H9 (cell line): ENCODE measurements around the gene PRR29. TPM values are rescaled to one million over a fixed set of nuclear protein-coding genes. Genes with fewer than 3 reads are reported as not detected.

Experiments
- DNase-seq: peaks from one replicate; pipeline ENCODE4 v3.0.0-alpha.2; 2017
- H2AFZ ChIP-seq: one replicate; pipeline ENCODE4 v1.6.1; 2013; ENCODE audit warnings: mild to moderate bottlenecking, low read length, control low read depth, moderate library complexity
- H2AK5ac ChIP-seq: 2 replicates; pipeline ENCODE4 v1.6.1; 2013; ENCODE audit warnings: low read length, control low read depth, mixed read lengths; ENCODE audit not compliant: insufficient read length
- H2BK120ac ChIP-seq: one replicate; pipeline ENCODE4 v1.6.1; 2013; ENCODE audit warnings: low read depth, mild to moderate bottlenecking, low read length, control low read depth, inconsistent platforms; ENCODE audit not compliant: poor library complexity, severe bottlenecking
- H2BK12ac ChIP-seq: 2 replicates; pipeline ENCODE4 v1.6.1; 2013; ENCODE audit warnings: low read length, control low read depth, mixed read lengths, low read depth; ENCODE audit not compliant: insufficient read length
- H2BK15ac ChIP-seq: 2 replicates; pipeline ENCODE4 v1.6.1; 2013; ENCODE audit warnings: low read depth, low read length, control low read depth
- H2BK20ac ChIP-seq: one replicate; pipeline ENCODE4 v1.6.1; 2013; ENCODE audit warnings: low read depth, mild to moderate bottlenecking, low read length, control low read depth, inconsistent platforms; ENCODE audit not compliant: poor library complexity, severe bottlenecking
- H2BK5ac ChIP-seq: 2 replicates; pipeline ENCODE4 v1.6.1; 2013; ENCODE audit warnings: low read length, control low read depth, mixed read lengths; ENCODE audit not compliant: insufficient read length
- H3K14ac ChIP-seq: 2 replicates; pipeline ENCODE4 v1.6.1; 2013; ENCODE audit warnings: low read length, control low read depth; ENCODE audit not compliant: insufficient read depth
- H3K18ac ChIP-seq: 2 replicates; pipeline ENCODE4 v1.6.1; 2013; ENCODE audit warnings: low read depth, mild to moderate bottlenecking, mixed read lengths, low read length, control low read depth; ENCODE audit not compliant: insufficient read length
- H3K23ac ChIP-seq: 2 replicates; pipeline ENCODE4 v1.6.1; 2013; ENCODE audit warnings: low read length, control low read depth, mixed read lengths, low read depth; ENCODE audit not compliant: insufficient read length
- H3K23me2 ChIP-seq: 2 replicates; pipeline ENCODE4 v1.6.1; 2013; ENCODE audit warnings: low read depth, mild to moderate bottlenecking, mixed read lengths, low read length, control low read depth; ENCODE audit not compliant: insufficient read length, poor library complexity, severe bottlenecking
- H3K27ac ChIP-seq: 2 replicates; pipeline ENCODE4 v1.5.1; 2013; ENCODE audit warnings: low read length, control low read depth, mixed read lengths, low read depth; ENCODE audit not compliant: insufficient read length
- H3K27me3 ChIP-seq: 2 replicates; pipeline ENCODE4 v1.6.1; 2013; ENCODE audit warnings: low read length, control low read depth, inconsistent platforms; ENCODE audit not compliant: insufficient read depth
- H3K4ac ChIP-seq: 2 replicates; pipeline ENCODE4 v1.6.1; 2013; ENCODE audit warnings: low read depth, mild to moderate bottlenecking, control low read depth, inconsistent platforms, low read length, moderate library complexity
- H3K4me1 ChIP-seq: 2 replicates; pipeline ENCODE4 v1.6.1; 2013; ENCODE audit warnings: low read length, control low read depth, inconsistent platforms; ENCODE audit not compliant: insufficient read depth
- H3K4me2 ChIP-seq: 2 replicates; pipeline ENCODE4 v1.6.1; 2013; ENCODE audit warnings: low read length, control low read depth, mixed read lengths; ENCODE audit not compliant: insufficient read length, insufficient read depth
- H3K56ac ChIP-seq: 2 replicates; pipeline ENCODE4 v1.6.1; 2013; ENCODE audit warnings: low read depth, mild to moderate bottlenecking, mixed read lengths, low read length, control low read depth; ENCODE audit not compliant: insufficient read length
- H3K79me1 ChIP-seq: 2 replicates; pipeline ENCODE4 v1.6.1; 2013; ENCODE audit warnings: low read depth, mild to moderate bottlenecking, moderate library complexity, low read length, control low read depth, inconsistent platforms; ENCODE audit not compliant: insufficient read depth, poor library complexity, severe bottlenecking
- H3K79me2 ChIP-seq: 2 replicates; pipeline ENCODE4 v1.6.1; 2013; ENCODE audit warnings: low read length, control low read depth, inconsistent platforms; ENCODE audit not compliant: insufficient read depth
- H3K9ac ChIP-seq: 2 replicates; pipeline ENCODE4 v1.6.1; 2013; ENCODE audit warnings: low read length, control low read depth, mixed read lengths; ENCODE audit not compliant: insufficient read length; ENCODE audit errors: extremely low read depth
- H3K9me3 ChIP-seq: one replicate; pipeline ENCODE4 v1.6.1; 2013; ENCODE audit warnings: low read depth, low read length, inconsistent platforms; ENCODE audit not compliant: control insufficient read depth
- H3T11ph ChIP-seq: one replicate; pipeline ENCODE4 v1.6.1; 2013; ENCODE audit warnings: mild to moderate bottlenecking, low read length, control low read depth, inconsistent platforms
- H4K20me1 ChIP-seq: one replicate; pipeline ENCODE4 v1.6.1; 2013; ENCODE audit not compliant: control insufficient read depth, insufficient read length, insufficient read depth
- H4K5ac ChIP-seq: 2 replicates; pipeline ENCODE4 v1.6.1; 2013; ENCODE audit warnings: low read depth, mild to moderate bottlenecking, mixed read lengths, low read length, control low read depth; ENCODE audit not compliant: insufficient read length
- H4K8ac ChIP-seq: replicated peaks from 2 replicates; pipeline ENCODE4 v1.6.1; 2013; ENCODE audit warnings: low read length, control low read depth, mixed read lengths, low read depth; ENCODE audit not compliant: insufficient read length
- H4K91ac ChIP-seq: 2 replicates; pipeline ENCODE4 v1.6.1; 2013; ENCODE audit warnings: low read depth, mild to moderate bottlenecking, moderate library complexity, mixed read lengths, low read length, control low read depth; ENCODE audit not compliant: insufficient read length
- H3K27ac Mint-ChIP-seq, 3 experiments: 2 replicates in 2 of 3; 3 replicates in 1 of 3; pipeline ENCODE4 v1.8.0; 2020 to 2021; ENCODE audit warnings: mixed read lengths in 3 of 3, mild to moderate bottlenecking in 1 of 3, moderate library complexity in 1 of 3
- H3K27me3 Mint-ChIP-seq: 2 replicates; pipeline ENCODE4 v1.8.0; 2021; ENCODE audit warnings: low read depth, mild to moderate bottlenecking, moderate library complexity, mixed read lengths
- H3K36me3 Mint-ChIP-seq, 3 experiments: 2 replicates in 2 of 3; 3 replicates in 1 of 3; pipeline ENCODE4 v1.8.0; 2020 to 2021; ENCODE audit warnings: low read depth in 3 of 3, mixed read lengths in 3 of 3; ENCODE audit not compliant: insufficient read depth in 1 of 3
- H3K4me1 Mint-ChIP-seq, 2 experiments: 2 replicates each; pipeline ENCODE4 v1.8.0; 2020; ENCODE audit warnings: mixed read lengths in 2 of 2
- H3K4me3 Mint-ChIP-seq, 2 experiments: 2 replicates in 1 of 2; 3 replicates in 1 of 2; pipeline ENCODE4 v1.8.0; 2020 to 2021; ENCODE audit warnings: mild to moderate bottlenecking in 2 of 2, mixed read lengths in 2 of 2, moderate library complexity in 1 of 2
- H3K9me3 Mint-ChIP-seq, 2 experiments: 2 replicates in 1 of 2; 3 replicates in 1 of 2; pipeline ENCODE4 v1.8.0; 2020; ENCODE audit warnings: mild to moderate bottlenecking in 2 of 2, mixed read lengths in 2 of 2, moderate library complexity in 1 of 2
- WGBS: extraction: QIAGEN DNeasy Blood & Tissue Kit; methylation state at CpG from one replicate; pipeline ENCODE4 v1.1.7; 2013; ENCODE audit warnings: missing lambda C conversion rate, low lambda C conversion rate, mixed read lengths; ENCODE audit not compliant: insufficient read length; ENCODE audit errors: extremely low coverage; 5-methylcytosine and 5-hydroxymethylcytosine counted together
- total RNA-seq: library from RNA; stranded (reverse); gene quantifications from 2 replicates; pipeline ENCODE4 v1.2.1, GENCODE V29; 2021
- TF ChIP-seq, protein P1 (sequence below): fragments of 200-600 bp; sonication (generic); conservative IDR thresholded peaks from 3 replicates; pipeline ENCODE4 v1.8.0; 2021; ENCODE audit warnings: antibody characterized with exemption, mild to moderate bottlenecking

PRR29 gene
- total RNA-seq, 1 experiment from 2014 or later = 0.87 TPM

DNA sequence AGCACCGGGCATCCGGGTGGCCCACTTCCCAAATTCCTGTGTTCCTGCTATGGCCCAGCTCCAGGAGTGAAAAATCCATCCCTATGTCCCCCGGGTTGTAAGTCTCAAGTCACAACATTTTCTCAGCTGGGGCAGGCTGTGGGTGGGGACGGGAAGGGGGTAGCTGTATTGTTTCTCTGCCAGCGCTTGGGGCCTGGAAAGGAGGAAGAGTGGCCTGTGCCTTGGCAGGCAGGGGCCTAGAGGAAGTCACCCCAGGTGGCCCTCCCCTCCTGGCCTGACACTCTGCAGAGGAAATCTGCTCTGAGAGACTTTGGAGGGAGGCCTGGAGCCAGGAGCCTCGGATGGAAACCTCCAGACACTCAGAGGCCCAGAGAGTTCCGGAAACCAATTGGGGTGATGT is 14.8 kb upstream of the PRR29 start:
- peaks cover 0 to 8% of the 10 kb centered on the region in 2 experiments; a peak in 3 of 4 replicates for H3K4me1 Mint-ChIP-seq
- H3K27me3 Mint-ChIP-seq = peaks cover 3% of the 10 kb centered on the region; the same call in 1 of the 2 replicates
- H3K36me3 Mint-ChIP-seq = peaks cover 6 to 13% (median 11%) of the 10 kb centered on the region in 3 experiments; a peak in 6 of 7 replicates
- Histone ChIP-seq H4K5ac (no peak overlapping the region), H3K23ac (no peak overlapping the region), H3K27me3 (no peaks in the 10 kb centered on the region), H3K4me1 (no peaks in the 10 kb centered on the region; the same call in 1 of the 2 replicates), H3K79me1 (no peaks in the 10 kb centered on the region), H2AK5ac (no peak overlapping the region), H2BK120ac (no peak overlapping the region), H4K20me1 (no peaks in the 10 kb centered on the region), H3K56ac (no peak overlapping the region), H4K8ac (no peak overlapping the region), H2BK12ac (no peak overlapping the region), H3K9ac (no peak overlapping the region), H3K9me3 (peaks cover 5% of the 10 kb centered on the region), H2AFZ (no peak overlapping the region), H3K18ac (no peak overlapping the region), H3K23me2 (no peaks in the 10 kb centered on the region), H2BK15ac (no peak overlapping the region), H3K27ac (no peak overlapping the region), H3K14ac (no peak overlapping the region), H3T11ph (no peak overlapping the region), H3K79me2 (no peaks in the 10 kb centered on the region), H2BK20ac (no peak overlapping the region), H2BK5ac (no peak overlapping the region), H4K91ac (no peak overlapping the region), H3K4ac (no peak overlapping the region), H3K4me2 (no peak overlapping the region)
- no CpG with 5 or more reads among the region's 7 CpGs for WGBS
- peaks cover 15% of the 10 kb centered on the region in 2 experiments for H3K9me3 Mint-ChIP-seq
- H3K27ac Mint-ChIP-seq = no peak overlapping the region
- no peak for DNase-seq
- TF ChIP-seq, protein P1, sequence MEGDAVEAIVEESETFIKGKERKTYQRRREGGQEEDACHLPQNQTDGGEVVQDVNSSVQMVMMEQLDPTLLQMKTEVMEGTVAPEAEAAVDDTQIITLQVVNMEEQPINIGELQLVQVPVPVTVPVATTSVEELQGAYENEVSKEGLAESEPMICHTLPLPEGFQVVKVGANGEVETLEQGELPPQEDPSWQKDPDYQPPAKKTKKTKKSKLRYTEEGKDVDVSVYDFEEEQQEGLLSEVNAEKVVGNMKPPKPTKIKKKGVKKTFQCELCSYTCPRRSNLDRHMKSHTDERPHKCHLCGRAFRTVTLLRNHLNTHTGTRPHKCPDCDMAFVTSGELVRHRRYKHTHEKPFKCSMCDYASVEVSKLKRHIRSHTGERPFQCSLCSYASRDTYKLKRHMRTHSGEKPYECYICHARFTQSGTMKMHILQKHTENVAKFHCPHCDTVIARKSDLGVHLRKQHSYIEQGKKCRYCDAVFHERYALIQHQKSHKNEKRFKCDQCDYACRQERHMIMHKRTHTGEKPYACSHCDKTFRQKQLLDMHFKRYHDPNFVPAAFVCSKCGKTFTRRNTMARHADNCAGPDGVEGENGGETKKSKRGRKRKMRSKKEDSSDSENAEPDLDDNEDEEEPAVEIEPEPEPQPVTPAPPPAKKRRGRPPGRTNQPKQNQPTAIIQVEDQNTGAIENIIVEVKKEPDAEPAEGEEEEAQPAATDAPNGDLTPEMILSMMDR = no peak
- H3K4me3 Mint-ChIP-seq = no peak overlapping the region
